Trophoblast cell (in vitro differentiated cells and primary cell): ENCODE measurements around the gene FARSA.
"Not testable (repeated sequence)": the region's sequence is repeated elsewhere in the genome, so short reads cannot be mapped to it uniquely, and the experiment has no call there.

ENCODE experiments used
- DNase-seq, 2 donors: peaks; one replicate each; pipeline ENCODE4 v3.0.0-alpha.2; 2016
- H2AFZ ChIP-seq: 2 replicates; pipeline ENCODE4 v1.6.1; 2013; ENCODE audit warnings: low read length, moderate library complexity, mild to moderate bottlenecking; ENCODE audit not compliant: insufficient read depth, poor library complexity
- H2AK5ac ChIP-seq: 2 replicates; pipeline ENCODE4 v1.6.1; 2013; ENCODE audit warnings: mild to moderate bottlenecking, low read length
- H2BK120ac ChIP-seq: 2 replicates; pipeline ENCODE4 v1.6.1; 2013; ENCODE audit warnings: low read length, mild to moderate bottlenecking, moderate library complexity; ENCODE audit not compliant: insufficient read depth, poor library complexity
- H2BK12ac ChIP-seq: 2 replicates; pipeline ENCODE4 v1.6.1; 2013; ENCODE audit warnings: mild to moderate bottlenecking, low read length, moderate library complexity
- H2BK5ac ChIP-seq: 2 replicates; pipeline ENCODE4 v1.6.1; 2013; ENCODE audit warnings: low read length, low read depth, moderate library complexity, mild to moderate bottlenecking; ENCODE audit not compliant: poor library complexity
- H3K14ac ChIP-seq: 2 replicates; pipeline ENCODE4 v1.6.1; 2013; ENCODE audit warnings: mild to moderate bottlenecking, low read length
- H3K18ac ChIP-seq: 2 replicates; pipeline ENCODE4 v1.6.1; 2013; ENCODE audit warnings: mild to moderate bottlenecking, low read length
- H3K23ac ChIP-seq: 2 replicates; pipeline ENCODE4 v1.6.1; 2013; ENCODE audit warnings: low read length
- H3K27ac ChIP-seq: 2 replicates; pipeline ENCODE4 v1.5.1; 2013; ENCODE audit warnings: low read depth, mild to moderate bottlenecking, inconsistent platforms, low read length, moderate library complexity
- H3K27me3 ChIP-seq: 2 replicates; pipeline ENCODE4 v1.6.1; 2013; ENCODE audit warnings: inconsistent platforms, mild to moderate bottlenecking, low read length, moderate library complexity; ENCODE audit not compliant: insufficient read depth
- H3K36me3 ChIP-seq, 2 experiments: 1 replicate in 1 of 2; 2 replicates in 1 of 2; pipeline ENCODE4 v1.6.1; 2013; ENCODE audit warnings: low read length in 2 of 2, mild to moderate bottlenecking in 2 of 2, moderate library complexity in 1 of 2; ENCODE audit not compliant: insufficient read depth in 2 of 2, control insufficient read depth in 1 of 2
- H3K4ac ChIP-seq: 2 replicates; pipeline ENCODE4 v1.6.1; 2013; ENCODE audit warnings: low read depth, mild to moderate bottlenecking, low read length, moderate library complexity
- H3K4me1 ChIP-seq, 2 experiments: 1 replicate in 1 of 2; 2 replicates in 1 of 2; pipeline ENCODE4 v1.6.1; 2013; ENCODE audit warnings: low read length in 2 of 2, mild to moderate bottlenecking in 2 of 2, moderate library complexity in 1 of 2; ENCODE audit not compliant: insufficient read depth in 2 of 2, control insufficient read depth in 1 of 2
- H3K4me2 ChIP-seq: 2 replicates; pipeline ENCODE4 v1.6.1; 2013; ENCODE audit warnings: inconsistent platforms, mild to moderate bottlenecking, low read length, moderate library complexity
- H3K4me3 ChIP-seq: 2 replicates; pipeline ENCODE4 v1.5.1; 2013; ENCODE audit warnings: mild to moderate bottlenecking, low read depth, low read length, inconsistent platforms
- H3K79me1 ChIP-seq: one replicate; pipeline ENCODE4 v1.6.1; 2013; ENCODE audit warnings: low read length
- H3K79me2 ChIP-seq: 2 replicates; pipeline ENCODE4 v1.6.1; 2013; ENCODE audit warnings: low read length, mild to moderate bottlenecking; ENCODE audit not compliant: control insufficient read depth, insufficient read depth, poor library complexity
- H3K9ac ChIP-seq: 2 replicates; pipeline ENCODE4 v1.6.1; 2013; ENCODE audit warnings: mild to moderate bottlenecking, low read length
- H3K9me3 ChIP-seq: 2 replicates; pipeline ENCODE4 v1.6.1; 2013; ENCODE audit warnings: low read depth, mild to moderate bottlenecking, control low read depth, inconsistent platforms, low read length; ENCODE audit not compliant: insufficient read depth
- H4K12ac ChIP-seq: 2 replicates; pipeline ENCODE4 v1.6.1; 2013; ENCODE audit warnings: low read depth, mild to moderate bottlenecking, low read length, moderate library complexity
- H4K8ac ChIP-seq: 2 replicates; pipeline ENCODE4 v1.6.1; 2013; ENCODE audit warnings: low read depth, mild to moderate bottlenecking, low read length, moderate library complexity
- H4K91ac ChIP-seq: one replicate; pipeline ENCODE4 v1.6.1; 2013; ENCODE audit warnings: low read depth, mild to moderate bottlenecking, low read length, moderate library complexity
- WGBS: extraction: QIAGEN DNeasy Blood & Tissue Kit; methylation state at CpG from one replicate; pipeline ENCODE4 v1.1.7; 2013; ENCODE audit warnings: missing lambda C conversion rate; ENCODE audit not compliant: insufficient read length, insufficient coverage; ENCODE audit errors: extremely low coverage; 5-methylcytosine and 5-hydroxymethylcytosine counted together

FARSA gene

GRCh38 chr19:12976109-12976508, 42.6 kb upstream of the FARSA start:
- not testable (repeated sequence) for H3K36me3 ChIP-seq, H3K4me1 ChIP-seq, H3K18ac ChIP-seq, H2AK5ac ChIP-seq, DNase-seq, H4K8ac ChIP-seq, H3K9me3 ChIP-seq, H2BK12ac ChIP-seq, H4K12ac ChIP-seq, H2BK5ac ChIP-seq, H2BK120ac ChIP-seq, H3K27ac ChIP-seq, H3K9ac ChIP-seq, H3K79me2 ChIP-seq, H2AFZ ChIP-seq, H3K27me3 ChIP-seq, H3K4me3 ChIP-seq, H3K79me1 ChIP-seq, H3K14ac ChIP-seq, H3K23ac ChIP-seq, H4K91ac ChIP-seq, H3K4ac ChIP-seq, H3K4me2 ChIP-seq
- WGBS, result no CpG with 5 or more reads among the region's 7 CpGs

- H4K12ac ChIP-seq, result no peak overlapping the region
- DNase-seq, result no peak
- peaks cover 3% of the 10 kb centered on the region for H3K9me3 ChIP-seq
- H2AK5ac ChIP-seq, result no peak overlapping the region
- no peak overlapping the region for H3K14ac ChIP-seq
- H3K4me2 ChIP-seq, result no peak overlapping the region
- H4K8ac ChIP-seq, result no peak overlapping the region
- no peak overlapping the region for H3K23ac ChIP-seq
- no peaks in the 10 kb centered on the region for H3K4me1 ChIP-seq
- H2BK5ac ChIP-seq, result no peak overlapping the region
- peaks cover 2% of the 10 kb centered on the region for H3K27me3 ChIP-seq
- H3K4me3 ChIP-seq, result no peak overlapping the region
- H2BK120ac ChIP-seq, result no peak overlapping the region
- H3K18ac ChIP-seq, result no peak overlapping the region
- no peaks in the 10 kb centered on the region for H3K36me3 ChIP-seq
- WGBS, result no CpG with 5 or more reads among the region's 17 CpGs
- no peaks in the 10 kb centered on the region for H3K79me2 ChIP-seq
- H4K91ac ChIP-seq, result no peak overlapping the region
- H3K9ac ChIP-seq, result no peak overlapping the region
- no peak overlapping the region for H3K27ac ChIP-seq
- no peaks in the 10 kb centered on the region for H3K79me1 ChIP-seq
- no peak overlapping the region for H2BK12ac ChIP-seq
- H2AFZ ChIP-seq, result no peak overlapping the region
- H3K4ac ChIP-seq, result no peak overlapping the region
Measured at GRCh38 chr19:12975221-12975741, 41.8 kb upstream of the FARSA start.

GRCh38 chr19:12974301-12975220, 41.0 kb upstream of the FARSA start:
- WGBS, result no CpG with 5 or more reads among the region's 19 CpGs

GRCh38 chr19:12973236-12973635, 39.7 kb upstream of the FARSA start:
- Histone ChIP-seq H3K27me3 (peaks cover 2% of the 10 kb centered on the region), H3K79me1 (no peaks in the 10 kb centered on the region), H3K18ac (no peak overlapping the region), H3K9ac (peak overlapping the region; percentile 22), H3K23ac (no peak overlapping the region), H2AFZ (no peak overlapping the region), H4K91ac (no peak overlapping the region), H2BK5ac (no peak overlapping the region), H3K4me3 (peak overlapping the region; percentile 44), H3K4me2 (no peak overlapping the region), H2AK5ac (no peak overlapping the region), H3K4ac (no peak overlapping the region), H3K9me3 (peaks cover 3% of the 10 kb centered on the region), H2BK12ac (no peak overlapping the region), H3K4me1 (no peaks in the 10 kb centered on the region), H4K8ac (no peak overlapping the region), H4K12ac (no peak overlapping the region), H3K27ac (no peak overlapping the region), H3K79me2 (no peaks in the 10 kb centered on the region), H3K36me3 (no peaks in the 10 kb centered on the region), H2BK120ac (no peak overlapping the region), H3K14ac (no peak overlapping the region)
- DNase-seq, result no peak
- WGBS, result no CpG with 5 or more reads among the region's 16 CpGs

More at GRCh38 chr19:12974301-12975220, 41.0 kb upstream of the FARSA start:
- H2AK5ac ChIP-seq, result no peak overlapping the region
- H4K12ac ChIP-seq, result no peak overlapping the region
- no peak for DNase-seq
- no peak overlapping the region for H2AFZ ChIP-seq
- no peaks in the 10 kb centered on the region for H3K79me2 ChIP-seq
- peaks cover 3% of the 10 kb centered on the region for H3K9me3 ChIP-seq
- no peak overlapping the region for H3K27ac ChIP-seq
- no peak overlapping the region for H4K91ac ChIP-seq
- no peaks in the 10 kb centered on the region for H3K36me3 ChIP-seq
- no peak overlapping the region for H3K18ac ChIP-seq
- no peaks in the 10 kb centered on the region for H3K4me1 ChIP-seq
- no peak overlapping the region for H3K14ac ChIP-seq
- no peaks in the 10 kb centered on the region for H3K79me1 ChIP-seq
- no peak overlapping the region for H2BK120ac ChIP-seq
- no peak overlapping the region for H2BK12ac ChIP-seq
- H4K8ac ChIP-seq, result no peak overlapping the region
- no peak overlapping the region for H3K4ac ChIP-seq
- no peak overlapping the region for H3K4me2 ChIP-seq
- H2BK5ac ChIP-seq, result no peak overlapping the region
- H3K9ac ChIP-seq, result no peak overlapping the region
- no peak overlapping the region for H3K23ac ChIP-seq
- no peak overlapping the region for H3K4me3 ChIP-seq
- peaks cover 2% of the 10 kb centered on the region for H3K27me3 ChIP-seq
